Keratinocyte (primary cell): ENCODE measurements around the gene CTU1.

Experiments used
- CTCF ChIP-seq, 3 experiments: IDR thresholded peaks in 1 of 3; conservative IDR thresholded peaks in 1 of 3; optimal IDR thresholded peaks in 1 of 3; 2 replicates in 2 of 3; 3 replicates in 1 of 3; pipeline versions ENCODE3 to v1.5.1; 2011; ENCODE audit warnings: low read length in 3 of 3, mild to moderate bottlenecking in 3 of 3, moderate library complexity in 2 of 3, control low read depth in 1 of 3, inconsistent platforms in 1 of 3; ENCODE audit not compliant: insufficient read depth in 2 of 3; ENCODE audit errors: extremely low read depth in 1 of 3
- EZH2 ChIP-seq: IDR thresholded peaks from one replicate; pipeline ENCODE4 v1.6.1; 2012; ENCODE audit warnings: inconsistent platforms, mild to moderate bottlenecking, low read length, moderate library complexity

DNA sequence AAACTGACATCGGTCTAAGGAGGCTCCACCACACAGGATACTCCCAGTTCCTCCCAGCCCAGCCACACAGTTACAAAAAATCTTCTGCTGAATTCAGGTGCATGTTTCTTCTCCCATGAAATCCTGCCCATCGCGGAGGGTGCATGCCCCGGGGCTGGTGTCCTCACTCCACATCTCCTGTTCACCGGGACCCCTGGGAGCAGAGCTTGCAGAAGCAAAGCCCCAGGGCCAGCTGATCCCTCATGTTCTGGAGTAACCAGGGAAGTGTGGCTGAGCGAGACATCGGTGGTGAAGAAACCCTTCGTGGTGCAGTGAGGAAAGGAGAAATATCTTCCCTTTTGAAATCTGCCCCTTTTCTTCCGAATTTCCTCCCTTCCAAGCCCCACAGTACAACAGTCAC lies 15.6 kb upstream of the CTU1 start:
- TF ChIP-seq CTCF (optimal IDR thresholded peaks at IDR 0.05 in 1 of 3, IDR thresholded peaks at IDR 0.05 in 1 of 3, conservative IDR thresholded peaks at IDR 0.05 in 1 of 3; ENCODE audit: extremely low read depth in 1 of 3, insufficient read depth in 2 of 3, low read length in 3 of 3) (no peak), EZH2 (no peak)
